Measurements from ENCODE around the gene TMEM131L. TPM values are rescaled to one million over a fixed set of nuclear protein-coding genes. Genes with fewer than 3 reads are reported as not detected.

Gene TMEM131L
- total RNA-seq, 1 experiment from 2014 or later, result 14.6 TPM

GRCh38 chr4:153618833-153619232 lies 152.7 kb downstream of the TMEM131L start:
- TF ChIP-seq CTCF (conservative IDR thresholded peaks at IDR 0.05), result no peak

More at GRCh38 chr4:153618833-153619232, 152.7 kb downstream of the TMEM131L start:
- no peak overlapping the region for H4K8ac ChIP-seq (replicated peaks; ENCODE audit: insufficient read length, low read depth, low read length)
- no CpG with 5 or more reads among the region's 6 CpGs for WGBS (ENCODE audit: extremely low coverage, insufficient read length, low lambda C conversion rate)
- H3K4ac ChIP-seq (ENCODE audit: low read depth, low read length), result no peak overlapping the region
- peaks cover 39 to 61% (median 57%) of the 10 kb centered on the region in 3 experiments for H3K36me3 Mint-ChIP-seq (ENCODE audit: insufficient read depth in 1 of 3, low read depth in 3 of 3)
- no peaks in the 10 kb centered on the region for H3K79me1 ChIP-seq (ENCODE audit: insufficient read depth, low read depth, low read length, poor library complexity, severe bottlenecking)
- no peak overlapping the region for H2BK120ac ChIP-seq (ENCODE audit: low read depth, low read length, poor library complexity, severe bottlenecking)
- no peak overlapping the region for H3K56ac ChIP-seq (ENCODE audit: insufficient read length, low read depth, low read length)
- H3K9me3 ChIP-seq (ENCODE audit: control insufficient read depth, low read depth, low read length), result no peaks in the 10 kb centered on the region
- H3K23ac ChIP-seq (ENCODE audit: insufficient read length, low read depth, low read length), result no peak overlapping the region
- no peaks in the 10 kb centered on the region for H3K79me2 ChIP-seq (ENCODE audit: insufficient read depth, low read length)
- H3K9me3 Mint-ChIP-seq, result peaks cover 0 to 3% of the 10 kb centered on the region in 2 experiments; a peak in 2 of 5 replicates
- no peak overlapping the region for H4K5ac ChIP-seq (ENCODE audit: insufficient read length, low read depth, low read length)
- no peak overlapping the region for H3K14ac ChIP-seq (ENCODE audit: insufficient read depth, low read length)
- DNase-seq, result no peak
- H3K4me1 ChIP-seq (ENCODE audit: insufficient read depth, low read length), result peaks cover 4% of the 10 kb centered on the region; the same call in 1 of the 2 replicates
- no peak overlapping the region for H3K4me2 ChIP-seq (ENCODE audit: insufficient read depth, insufficient read length, low read length)
- H4K20me1 ChIP-seq (ENCODE audit: control insufficient read depth, insufficient read depth, insufficient read length), result no peaks in the 10 kb centered on the region
- no peak overlapping the region for H3K4me3 Mint-ChIP-seq
- H2AK5ac ChIP-seq (ENCODE audit: insufficient read length, low read length), result no peak overlapping the region
- H4K91ac ChIP-seq (ENCODE audit: insufficient read length, low read depth, low read length), result no peak overlapping the region
- no peak overlapping the region for H2BK12ac ChIP-seq (ENCODE audit: insufficient read length, low read depth, low read length)
- no peak overlapping the region for H3K9ac ChIP-seq (ENCODE audit: extremely low read depth, insufficient read length, low read length)
- H2BK5ac ChIP-seq (ENCODE audit: insufficient read length, low read length), result no peak overlapping the region
- H2AFZ ChIP-seq (ENCODE audit: low read length), result no peak overlapping the region
- no peaks in the 10 kb centered on the region for H3K27me3 ChIP-seq (ENCODE audit: insufficient read depth, low read length)
- H3K27me3 Mint-ChIP-seq (ENCODE audit: low read depth), result no peaks in the 10 kb centered on the region
- H3K27ac ChIP-seq (ENCODE audit: insufficient read length, low read depth, low read length), result no peak overlapping the region
- H3T11ph ChIP-seq (ENCODE audit: low read length), result no peak overlapping the region
- H2BK20ac ChIP-seq (ENCODE audit: low read depth, low read length, poor library complexity, severe bottlenecking), result no peak overlapping the region
- H3K27ac Mint-ChIP-seq, result peak overlapping the region; percentile 1 to 76 (median 21); a peak in 4 of 7 replicates
- H3K23me2 ChIP-seq (ENCODE audit: insufficient read length, low read depth, low read length, poor library complexity, severe bottlenecking), result no peaks in the 10 kb centered on the region
- no peak overlapping the region for H2BK15ac ChIP-seq (ENCODE audit: low read depth, low read length)
- H3K18ac ChIP-seq (ENCODE audit: insufficient read length, low read depth, low read length), result no peak overlapping the region
- peaks cover 21 to 30% of the 10 kb centered on the region in 2 experiments for H3K4me1 Mint-ChIP-seq

All from H9 (cell line).